HCT116 (cell line): ENCODE measurements around the gene PNRC1.

Source experiments
- CBX3 ChIP-seq: IDR thresholded peaks from 2 replicates; pipeline ENCODE4 v1.6.1; 2012; ENCODE audit warnings: low read depth
- CTCF ChIP-seq, 3 experiments: fragments of 200-600 bp in 1 of 3; sonication (generic) in 1 of 3; IDR thresholded peaks in 2 of 3; conservative IDR thresholded peaks in 1 of 3; 2 replicates each; pipeline ENCODE4 v1.5.1; 2012 to 2017; ENCODE audit warnings: low read depth in 2 of 3, low read length in 2 of 3, antibody characterized with exemption in 1 of 3, borderline replicate concordance in 1 of 3, control low read depth in 1 of 3, mild to moderate bottlenecking in 1 of 3, mixed read lengths in 1 of 3, mixed run types in 1 of 3, moderate library complexity in 1 of 3; ENCODE audit not compliant: insufficient read depth in 1 of 3
- EGR1 ChIP-seq: IDR thresholded peaks from 2 replicates; pipeline ENCODE4 v1.6.1; 2012; ENCODE audit warnings: low read depth
- EZH2 ChIP-seq: fragments of 200-600 bp; sonication (generic); IDR thresholded peaks from 2 replicates; pipeline ENCODE4 v1.6.1; 2017; ENCODE audit warnings: antibody characterized with exemption, mixed run types
- EZH2phosphoT487 ChIP-seq: fragments of 200-600 bp; IDR thresholded peaks from 2 replicates; pipeline ENCODE4 v1.6.1; 2018; ENCODE audit warnings: antibody characterized with exemption, borderline replicate concordance
- JUND ChIP-seq: IDR thresholded peaks from 2 replicates; pipeline ENCODE4 v1.6.1; 2012
- MAX ChIP-seq: IDR thresholded peaks from 2 replicates; pipeline ENCODE4 v1.6.1; 2012
- POLR2A ChIP-seq: IDR thresholded peaks from 2 replicates; pipeline ENCODE4 v1.7.0; 2011; ENCODE audit warnings: borderline replicate concordance; ENCODE audit not compliant: insufficient read depth, insufficient read length; ENCODE audit errors: extremely low read depth
- POLR2AphosphoS5 ChIP-seq: IDR thresholded peaks from 2 replicates; pipeline ENCODE4 v1.6.1; 2011; ENCODE audit warnings: mild to moderate bottlenecking, low read depth, low read length, moderate library complexity
- RAD21 ChIP-seq: IDR thresholded peaks from 2 replicates; pipeline ENCODE4 v1.6.1; 2012; ENCODE audit warnings: low read depth, mild to moderate bottlenecking
- TCF7L2 ChIP-seq: IDR thresholded peaks from 2 replicates; pipeline ENCODE4 v1.7.0; 2011; ENCODE audit warnings: borderline replicate concordance, inconsistent platforms; ENCODE audit not compliant: insufficient read depth, insufficient read length; ENCODE audit errors: extremely low read depth
- YY1 ChIP-seq: IDR thresholded peaks from 2 replicates; pipeline ENCODE4 v1.6.1; 2011; ENCODE audit warnings: low read length, low read depth, moderate library complexity, mild to moderate bottlenecking; ENCODE audit not compliant: insufficient replicate concordance; ENCODE audit errors: extremely low read depth
- TF ChIP-seq, protein P1 (sequence below): IDR thresholded peaks from 2 replicates; pipeline ENCODE4 v1.6.1; 2012; ENCODE audit warnings: low read depth

DNA sequence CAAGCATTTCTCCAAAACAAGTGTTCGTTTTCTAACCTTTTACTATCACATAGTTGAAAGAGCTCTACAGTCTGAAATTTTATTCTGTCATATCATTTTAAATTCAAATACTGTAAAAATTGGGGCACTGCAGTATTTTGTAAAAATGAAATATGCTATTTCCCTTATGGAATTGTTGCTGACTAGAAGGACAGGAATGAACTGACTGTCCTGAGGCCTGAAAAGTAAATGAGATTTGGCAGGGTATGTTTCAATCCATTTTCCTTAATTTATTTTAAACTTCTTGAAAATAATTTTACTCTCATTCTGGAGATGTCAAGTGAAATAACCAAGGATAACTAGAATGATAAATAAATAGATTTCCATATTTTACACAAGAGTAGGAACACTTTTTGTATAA, 11.9 kb upstream of the PNRC1 start:
- no peak for TF ChIP-seq CTCF (IDR thresholded peaks at IDR 0.05 in 2 of 3, conservative IDR thresholded peaks at IDR 0.05 in 1 of 3; ENCODE audit: borderline replicate concordance in 1 of 3, insufficient read depth in 1 of 3, low read depth in 2 of 3, low read length in 2 of 3)
- no peak for TF ChIP-seq POLR2AphosphoS5
- TF ChIP-seq EZH2 = no peak
- no peak for TF ChIP-seq POLR2A
- TF ChIP-seq MAX = no peak
- TF ChIP-seq YY1 = no peak
- TF ChIP-seq, protein P1, sequence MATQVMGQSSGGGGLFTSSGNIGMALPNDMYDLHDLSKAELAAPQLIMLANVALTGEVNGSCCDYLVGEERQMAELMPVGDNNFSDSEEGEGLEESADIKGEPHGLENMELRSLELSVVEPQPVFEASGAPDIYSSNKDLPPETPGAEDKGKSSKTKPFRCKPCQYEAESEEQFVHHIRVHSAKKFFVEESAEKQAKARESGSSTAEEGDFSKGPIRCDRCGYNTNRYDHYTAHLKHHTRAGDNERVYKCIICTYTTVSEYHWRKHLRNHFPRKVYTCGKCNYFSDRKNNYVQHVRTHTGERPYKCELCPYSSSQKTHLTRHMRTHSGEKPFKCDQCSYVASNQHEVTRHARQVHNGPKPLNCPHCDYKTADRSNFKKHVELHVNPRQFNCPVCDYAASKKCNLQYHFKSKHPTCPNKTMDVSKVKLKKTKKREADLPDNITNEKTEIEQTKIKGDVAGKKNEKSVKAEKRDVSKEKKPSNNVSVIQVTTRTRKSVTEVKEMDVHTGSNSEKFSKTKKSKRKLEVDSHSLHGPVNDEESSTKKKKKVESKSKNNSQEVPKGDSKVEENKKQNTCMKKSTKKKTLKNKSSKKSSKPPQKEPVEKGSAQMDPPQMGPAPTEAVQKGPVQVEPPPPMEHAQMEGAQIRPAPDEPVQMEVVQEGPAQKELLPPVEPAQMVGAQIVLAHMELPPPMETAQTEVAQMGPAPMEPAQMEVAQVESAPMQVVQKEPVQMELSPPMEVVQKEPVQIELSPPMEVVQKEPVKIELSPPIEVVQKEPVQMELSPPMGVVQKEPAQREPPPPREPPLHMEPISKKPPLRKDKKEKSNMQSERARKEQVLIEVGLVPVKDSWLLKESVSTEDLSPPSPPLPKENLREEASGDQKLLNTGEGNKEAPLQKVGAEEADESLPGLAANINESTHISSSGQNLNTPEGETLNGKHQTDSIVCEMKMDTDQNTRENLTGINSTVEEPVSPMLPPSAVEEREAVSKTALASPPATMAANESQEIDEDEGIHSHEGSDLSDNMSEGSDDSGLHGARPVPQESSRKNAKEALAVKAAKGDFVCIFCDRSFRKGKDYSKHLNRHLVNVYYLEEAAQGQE = no peak
- TF ChIP-seq EGR1 = no peak
- no peak for TF ChIP-seq EZH2phosphoT487
- TF ChIP-seq TCF7L2 = no peak
- no peak for TF ChIP-seq CBX3
- TF ChIP-seq JUND = no peak
- no peak for TF ChIP-seq RAD21
